Effector memory CD4-positive, alpha-beta T cell (primary cell): ENCODE results near the gene ADGRA3.
"Not testable (repeated sequence)": the region's sequence is repeated elsewhere in the genome, so short reads cannot be mapped to it uniquely, and the experiment has no call there.

Source experiments
- DNase-seq, 3 donors: peaks; one replicate each; pipeline ENCODE4 v3.0.0-alpha.2; 2020
- H3K27ac ChIP-seq: 2 replicates; pipeline ENCODE4 v1.7.0; 2013; ENCODE audit warnings: mild to moderate bottlenecking, low read length, moderate library complexity; ENCODE audit not compliant: insufficient read depth, poor library complexity, severe bottlenecking
- H3K27me3 ChIP-seq: replicated peaks from 2 replicates; pipeline ENCODE4 v1.7.0; 2013; ENCODE audit warnings: mild to moderate bottlenecking, low read length; ENCODE audit not compliant: insufficient read depth, control insufficient read depth, poor library complexity, severe bottlenecking
- H3K36me3 ChIP-seq: 2 replicates; pipeline ENCODE4 v1.7.0; 2013; ENCODE audit warnings: mild to moderate bottlenecking, low read length, moderate library complexity; ENCODE audit not compliant: control insufficient read depth, insufficient read depth
- H3K4me1 ChIP-seq: 2 replicates; pipeline ENCODE4 v1.7.0; 2013; ENCODE audit warnings: low read length, mild to moderate bottlenecking; ENCODE audit not compliant: control insufficient read depth, insufficient read depth, poor library complexity, severe bottlenecking
- H3K4me3 ChIP-seq: 2 replicates; pipeline ENCODE4 v1.7.0; 2013; ENCODE audit warnings: low read length, low read depth, mild to moderate bottlenecking; ENCODE audit not compliant: insufficient read depth, poor library complexity, severe bottlenecking
- H3K9me3 ChIP-seq: 2 replicates; pipeline ENCODE4 v1.7.0; 2013; ENCODE audit warnings: mild to moderate bottlenecking, low read length, moderate library complexity; ENCODE audit not compliant: control insufficient read depth

The ADGRA3 gene

DNA sequence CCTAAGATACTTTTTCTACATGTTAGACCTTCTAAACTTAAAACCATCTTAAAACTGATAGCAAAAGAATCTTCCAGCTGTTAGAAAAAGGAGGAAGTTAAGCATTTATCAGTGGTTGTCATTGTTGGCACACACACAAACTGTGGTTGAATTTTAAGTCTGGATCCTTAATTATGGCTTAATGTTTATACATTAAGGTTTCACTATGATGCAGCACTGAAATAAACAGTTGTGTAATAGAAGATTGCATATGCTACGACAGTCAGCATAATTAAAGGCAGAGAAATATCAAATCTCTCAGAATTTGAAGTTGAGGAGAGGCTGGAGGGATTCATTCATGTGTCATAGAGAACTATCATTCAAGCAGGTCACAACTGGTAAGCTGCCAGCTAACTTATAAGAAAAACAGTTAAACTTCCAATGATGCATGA is 32.3 kb downstream of the ADGRA3 start:
- no peak overlapping the region for H3K27ac ChIP-seq

GRCh38 chr4:22482250-22483127 is 33.4 kb downstream of the ADGRA3 start:
- Histone ChIP-seq H3K4me1 (no peaks in the 10 kb centered on the region), H3K27me3 (no peaks in the 10 kb centered on the region), H3K27ac (no peak overlapping the region), H3K9me3 (no peaks in the 10 kb centered on the region), H3K4me3 (no peak overlapping the region), H3K36me3 (no peaks in the 10 kb centered on the region)
- no peak for DNase-seq

More for the DNA sequence above, 32.3 kb downstream of the ADGRA3 start:
- H3K4me1 ChIP-seq, result no peaks in the 10 kb centered on the region
- no peaks in the 10 kb centered on the region for H3K36me3 ChIP-seq
- DNase-seq, result no peak
- H3K9me3 ChIP-seq, result no peaks in the 10 kb centered on the region
- H3K4me3 ChIP-seq, result no peak overlapping the region
- no peaks in the 10 kb centered on the region for H3K27me3 ChIP-seq

DNA sequence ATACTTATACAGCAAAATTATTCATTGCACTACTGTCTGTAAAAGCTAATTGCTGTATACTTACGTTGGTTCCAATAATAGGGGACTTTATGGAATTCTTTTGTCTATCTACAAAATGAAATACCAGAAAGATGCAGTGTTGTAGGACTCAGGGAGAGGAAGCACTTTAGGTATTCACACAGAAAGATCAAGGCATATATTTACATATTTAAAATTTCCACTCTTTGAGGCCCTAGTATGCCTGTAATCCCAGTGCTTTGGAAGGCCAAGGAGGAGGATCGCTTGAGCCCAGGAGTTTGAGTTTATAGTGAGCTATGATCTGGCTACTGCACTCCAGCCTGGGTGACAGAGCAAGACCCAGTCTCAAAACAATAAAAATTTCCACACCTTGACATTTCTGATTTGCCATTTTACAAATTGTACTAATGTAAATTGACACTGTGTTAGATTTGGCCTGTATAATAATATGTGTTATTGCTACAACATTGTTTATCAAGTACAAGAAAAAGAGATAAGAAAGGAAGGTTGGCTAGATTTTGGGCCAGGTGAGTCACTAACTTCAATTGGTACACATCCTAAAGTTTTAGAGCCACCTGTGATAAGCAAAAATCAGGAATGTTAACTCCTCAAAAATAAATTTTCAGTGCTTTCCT is 35.1 kb downstream of the ADGRA3 start:
- no peak overlapping the region for H3K4me3 ChIP-seq
- no peak for DNase-seq
- no peak overlapping the region for H3K27ac ChIP-seq
- H3K27me3 ChIP-seq, result no peaks in the 10 kb centered on the region
- no peaks in the 10 kb centered on the region for H3K9me3 ChIP-seq
- no peaks in the 10 kb centered on the region for H3K4me1 ChIP-seq
- H3K36me3 ChIP-seq, result no peaks in the 10 kb centered on the region

DNA sequence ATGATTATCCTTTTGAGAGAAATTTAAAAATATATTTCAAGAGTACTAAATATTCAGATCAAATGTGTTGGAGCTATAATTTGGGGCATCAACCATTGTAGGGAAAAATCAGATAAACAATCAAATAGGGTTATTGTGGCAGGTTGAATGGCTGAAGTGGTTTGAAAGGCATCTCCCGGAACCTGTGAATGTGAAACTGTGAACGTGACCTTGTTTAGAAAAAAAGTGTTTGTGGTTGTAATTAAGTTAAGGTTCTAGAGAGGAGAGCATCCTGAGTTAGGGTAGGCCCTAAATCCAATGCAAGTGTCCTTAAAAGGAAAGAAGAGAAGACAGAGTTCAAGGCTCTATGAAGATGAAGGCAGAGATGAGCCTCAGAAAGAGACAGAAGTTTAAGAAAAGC is 37.4 kb downstream of the ADGRA3 start:
- DNase-seq, result no peak
- Histone ChIP-seq H3K4me3 (no peak overlapping the region), H3K9me3 (no peaks in the 10 kb centered on the region), H3K4me1 (no peaks in the 10 kb centered on the region), H3K27ac (no peak overlapping the region), H3K36me3 (no peaks in the 10 kb centered on the region), H3K27me3 (no peaks in the 10 kb centered on the region)

GRCh38 chr4:22477813-22478182 is 38.1 kb downstream of the ADGRA3 start:
- Histone ChIP-seq H3K4me3 (no peak overlapping the region), H3K36me3 (no peaks in the 10 kb centered on the region), H3K27me3 (no peaks in the 10 kb centered on the region), H3K9me3 (no peaks in the 10 kb centered on the region), H3K27ac (no peak overlapping the region), H3K4me1 (no peaks in the 10 kb centered on the region)
- no peak for DNase-seq

GRCh38 chr4:22477136-22477812 is 38.6 kb downstream of the ADGRA3 start:
- Histone ChIP-seq H3K9me3 (no peaks in the 10 kb centered on the region), H3K27me3 (no peaks in the 10 kb centered on the region), H3K4me1 (no peaks in the 10 kb centered on the region), H3K27ac (no peak overlapping the region), H3K36me3 (no peaks in the 10 kb centered on the region), H3K4me3 (no peak overlapping the region)
- DNase-seq, result no peak

GRCh38 chr4:22476011-22476410 is 39.9 kb downstream of the ADGRA3 start:
- H3K9me3 ChIP-seq, result no peaks in the 10 kb centered on the region
- no peak overlapping the region for H3K4me3 ChIP-seq
- DNase-seq, result no peak
- no peaks in the 10 kb centered on the region for H3K4me1 ChIP-seq
- no peaks in the 10 kb centered on the region for H3K36me3 ChIP-seq
- H3K27ac ChIP-seq, result no peak overlapping the region
- H3K27me3 ChIP-seq, result no peaks in the 10 kb centered on the region

GRCh38 chr4:22475311-22475646 is 40.6 kb downstream of the ADGRA3 start:
- H3K9me3 ChIP-seq, DNase-seq, H3K27me3 ChIP-seq, H3K4me1 ChIP-seq, H3K4me3 ChIP-seq, H3K36me3 ChIP-seq, H3K27ac ChIP-seq: not testable (repeated sequence)

DNA sequence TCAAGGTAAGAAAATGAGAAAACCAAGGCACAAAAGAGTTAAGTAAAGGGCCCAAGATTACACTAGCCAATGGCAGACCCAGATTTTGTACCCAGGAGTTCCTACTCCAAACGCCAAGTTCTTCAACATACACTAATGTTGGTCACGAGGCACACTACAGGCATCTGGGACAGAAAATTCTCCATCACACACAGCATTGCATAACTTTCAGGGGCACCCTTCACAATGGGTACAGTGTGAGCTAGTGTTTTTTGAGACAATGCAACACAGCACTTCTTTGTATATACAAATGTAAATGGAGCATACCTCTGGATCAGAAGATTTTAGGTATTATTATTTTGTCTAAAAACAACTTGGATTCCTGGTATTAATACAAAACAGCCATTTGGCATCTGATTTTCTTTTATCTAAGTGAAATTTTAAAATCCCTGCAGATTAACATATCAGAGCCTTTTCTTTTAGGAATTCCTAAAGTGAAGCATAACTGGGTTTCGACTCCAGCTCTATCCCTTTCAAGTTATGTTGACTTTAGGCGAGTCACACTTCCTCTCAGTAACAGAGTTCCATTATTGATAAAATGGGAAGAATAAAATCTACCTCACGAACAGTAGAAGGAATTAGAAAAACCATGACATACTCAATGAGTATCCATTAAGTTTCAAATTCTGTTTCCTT is 41.1 kb downstream of the ADGRA3 start:
- H3K4me1 ChIP-seq, result no peaks in the 10 kb centered on the region
- H3K4me3 ChIP-seq, result no peak overlapping the region
- H3K36me3 ChIP-seq, result no peaks in the 10 kb centered on the region
- H3K27ac ChIP-seq, result no peak overlapping the region
- H3K27me3 ChIP-seq, result no peaks in the 10 kb centered on the region
- no peak for DNase-seq
- no peaks in the 10 kb centered on the region for H3K9me3 ChIP-seq
